ENCODE data around the gene MCOLN2. TPM values are rescaled to one million over a fixed set of nuclear protein-coding genes. Genes with fewer than 3 reads are reported as not detected.

MCOLN2 gene
- total and polyA plus RNA-seq, 2 of the 13 experiments (the other 11 are each of a cell fraction or from before 2014, with no cell fraction given) = not detected

GRCh38 chr1:84968101-84968500, 28.8 kb downstream of the MCOLN2 start (continued):
- no peak for TF ChIP-seq BCLAF1 (IDR thresholded peaks at IDR 0.05)
- TF ChIP-seq ZNF230 (CRISPR knock-in tag; IDR thresholded peaks at IDR 0.05) = no peak
- no peak for TF ChIP-seq NFATC3 (CRISPR knock-in tag; IDR thresholded peaks at IDR 0.05)
- no peak for TF ChIP-seq SETDB1 (CRISPR knock-in tag; IDR thresholded peaks at IDR 0.05; ENCODE audit: borderline replicate concordance)

DNA sequence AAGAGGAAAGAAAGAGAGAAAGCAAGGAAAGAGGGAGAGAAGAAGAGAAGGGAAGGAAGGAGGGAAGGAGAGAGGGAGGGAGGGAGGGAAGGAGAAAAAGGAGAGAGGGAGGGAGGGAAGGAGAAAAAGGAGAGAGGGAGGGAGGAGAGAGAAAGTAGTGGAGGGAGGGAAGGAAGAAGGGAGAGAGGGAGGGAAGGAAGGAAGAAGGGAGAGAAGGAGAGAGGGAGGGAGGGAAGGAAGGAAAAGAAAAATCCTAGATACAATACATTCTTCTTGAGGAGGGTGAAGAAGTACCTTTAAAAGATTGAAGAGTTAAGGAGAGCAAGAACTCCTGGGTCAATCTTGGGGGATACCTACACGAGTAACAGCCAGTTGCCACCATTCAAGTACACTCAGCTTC, 29.2 kb downstream of the MCOLN2 start:
- DNase-seq (ENCODE audit: low spot score) (no peak), FAIRE-seq (no peak), ATAC-seq (no peak)
- Histone ChIP-seq H3K4me1 (ENCODE audit: insufficient read depth, low read length) (no peaks in the 10 kb centered on the region), H3K27ac (ENCODE audit: extremely low read length, insufficient read depth, low read length) (no peak overlapping the region), H3K9me3 (ENCODE audit: low read length) (no peaks in the 10 kb centered on the region), H3K9ac (ENCODE audit: insufficient read depth, low read depth, low read length) (no peak overlapping the region), H3K27me3 (ENCODE audit: control insufficient read depth in 1 of 2, insufficient read depth in 2 of 2, low read length in 2 of 2) (no peaks in the 10 kb centered on the region), H4K20me1 (ENCODE audit: insufficient read depth, low read length) (no peaks in the 10 kb centered on the region), H2AFZ (ENCODE audit: low read length) (no peak overlapping the region), H3K36me3 (replicated peaks in 1 of 2; ENCODE audit: control insufficient read depth in 1 of 2, insufficient read depth in 2 of 2, low read length in 2 of 2) (no peaks in the 10 kb centered on the region), H3K79me2 (ENCODE audit: insufficient read depth, low read length) (no peaks in the 10 kb centered on the region), H3K4me2 (ENCODE audit: low read depth, low read length) (no peak overlapping the region), H3K4me3 (replicated peaks in 1 of 3; ENCODE audit: insufficient read depth in 1 of 3, low read depth in 2 of 3, low read length in 3 of 3) (no peak overlapping the region)
- in situ Hi-C loops (cut with HindIII; ENCODE audit: extremely low pct_ligation_motif_present, low pct_unique_long_range_greater_than_20kb) = no loop called here
- POLR2A ChIA-PET = no interaction called here
- intact Hi-C loops (cut with micrococcal nuclease; ENCODE audit: unreplicated experiment) = no loop called here
- no TSS peak for BruUV-seq (replicated peaks)
- CTCF ChIA-PET (ENCODE audit: low intra/inter-chr PET ratio, low total read pairs) = no interaction called here
- WGBS (ENCODE audit: low lambda C conversion rate) = 0% methylated on average over 1 of the region's 1 CpG
- TF ChIP-seq NR3C1 (CRISPR knock-in tag; IDR thresholded peaks at IDR 0.05) = no peak
- TF ChIP-seq, protein P1, sequence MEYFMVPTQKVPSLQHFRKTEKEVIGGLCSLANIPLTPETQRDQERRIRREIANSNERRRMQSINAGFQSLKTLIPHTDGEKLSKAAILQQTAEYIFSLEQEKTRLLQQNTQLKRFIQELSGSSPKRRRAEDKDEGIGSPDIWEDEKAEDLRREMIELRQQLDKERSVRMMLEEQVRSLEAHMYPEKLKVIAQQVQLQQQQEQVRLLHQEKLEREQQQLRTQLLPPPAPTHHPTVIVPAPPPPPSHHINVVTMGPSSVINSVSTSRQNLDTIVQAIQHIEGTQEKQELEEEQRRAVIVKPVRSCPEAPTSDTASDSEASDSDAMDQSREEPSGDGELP (IDR thresholded peaks at IDR 0.05; ENCODE audit: borderline replicate concordance, low read depth) = no peak
- TF ChIP-seq ZNF143 (CRISPR knock-in tag; IDR thresholded peaks at IDR 0.05) = no peak
- no peak for TF ChIP-seq NR0B2 (CRISPR knock-in tag; IDR thresholded peaks at IDR 0.05)
- TF ChIP-seq, protein P2, sequence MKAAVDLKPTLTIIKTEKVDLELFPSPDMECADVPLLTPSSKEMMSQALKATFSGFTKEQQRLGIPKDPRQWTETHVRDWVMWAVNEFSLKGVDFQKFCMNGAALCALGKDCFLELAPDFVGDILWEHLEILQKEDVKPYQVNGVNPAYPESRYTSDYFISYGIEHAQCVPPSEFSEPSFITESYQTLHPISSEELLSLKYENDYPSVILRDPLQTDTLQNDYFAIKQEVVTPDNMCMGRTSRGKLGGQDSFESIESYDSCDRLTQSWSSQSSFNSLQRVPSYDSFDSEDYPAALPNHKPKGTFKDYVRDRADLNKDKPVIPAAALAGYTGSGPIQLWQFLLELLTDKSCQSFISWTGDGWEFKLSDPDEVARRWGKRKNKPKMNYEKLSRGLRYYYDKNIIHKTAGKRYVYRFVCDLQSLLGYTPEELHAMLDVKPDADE (CRISPR knock-in tag; IDR thresholded peaks at IDR 0.05) = no peak
- no peak for TF ChIP-seq ZNF350 (CRISPR knock-in tag; IDR thresholded peaks at IDR 0.05; ENCODE audit: borderline replicate concordance, low read depth)
- no peak for TF ChIP-seq CCAR2 (optimal IDR thresholded peaks at IDR 0.05; ENCODE audit: low read depth, low read length)
- TF ChIP-seq PAX8 (CRISPR knock-in tag; IDR thresholded peaks at IDR 0.05; ENCODE audit: borderline replicate concordance) = no peak
- TF ChIP-seq NFIC (IDR thresholded peaks at IDR 0.05; ENCODE audit: low read length) = no peak
- no peak for TF ChIP-seq CCDC6 (CRISPR knock-in tag; IDR thresholded peaks at IDR 0.05)
- TF ChIP-seq, protein P3, sequence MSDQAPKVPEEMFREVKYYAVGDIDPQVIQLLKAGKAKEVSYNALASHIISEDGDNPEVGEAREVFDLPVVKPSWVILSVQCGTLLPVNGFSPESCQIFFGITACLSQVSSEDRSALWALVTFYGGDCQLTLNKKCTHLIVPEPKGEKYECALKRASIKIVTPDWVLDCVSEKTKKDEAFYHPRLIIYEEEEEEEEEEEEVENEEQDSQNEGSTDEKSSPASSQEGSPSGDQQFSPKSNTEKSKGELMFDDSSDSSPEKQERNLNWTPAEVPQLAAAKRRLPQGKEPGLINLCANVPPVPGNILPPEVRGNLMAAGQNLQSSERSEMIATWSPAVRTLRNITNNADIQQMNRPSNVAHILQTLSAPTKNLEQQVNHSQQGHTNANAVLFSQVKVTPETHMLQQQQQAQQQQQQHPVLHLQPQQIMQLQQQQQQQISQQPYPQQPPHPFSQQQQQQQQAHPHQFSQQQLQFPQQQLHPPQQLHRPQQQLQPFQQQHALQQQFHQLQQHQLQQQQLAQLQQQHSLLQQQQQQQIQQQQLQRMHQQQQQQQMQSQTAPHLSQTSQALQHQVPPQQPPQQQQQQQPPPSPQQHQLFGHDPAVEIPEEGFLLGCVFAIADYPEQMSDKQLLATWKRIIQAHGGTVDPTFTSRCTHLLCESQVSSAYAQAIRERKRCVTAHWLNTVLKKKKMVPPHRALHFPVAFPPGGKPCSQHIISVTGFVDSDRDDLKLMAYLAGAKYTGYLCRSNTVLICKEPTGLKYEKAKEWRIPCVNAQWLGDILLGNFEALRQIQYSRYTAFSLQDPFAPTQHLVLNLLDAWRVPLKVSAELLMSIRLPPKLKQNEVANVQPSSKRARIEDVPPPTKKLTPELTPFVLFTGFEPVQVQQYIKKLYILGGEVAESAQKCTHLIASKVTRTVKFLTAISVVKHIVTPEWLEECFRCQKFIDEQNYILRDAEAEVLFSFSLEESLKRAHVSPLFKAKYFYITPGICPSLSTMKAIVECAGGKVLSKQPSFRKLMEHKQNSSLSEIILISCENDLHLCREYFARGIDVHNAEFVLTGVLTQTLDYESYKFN (CRISPR knock-in tag; conservative IDR thresholded peaks at IDR 0.05) = no peak
- no peak for TF ChIP-seq ISX (CRISPR knock-in tag; conservative IDR thresholded peaks at IDR 0.05)

Measured in HepG2 (cell line).